ENCODE measurements around the gene MPIG6B.

DNA sequence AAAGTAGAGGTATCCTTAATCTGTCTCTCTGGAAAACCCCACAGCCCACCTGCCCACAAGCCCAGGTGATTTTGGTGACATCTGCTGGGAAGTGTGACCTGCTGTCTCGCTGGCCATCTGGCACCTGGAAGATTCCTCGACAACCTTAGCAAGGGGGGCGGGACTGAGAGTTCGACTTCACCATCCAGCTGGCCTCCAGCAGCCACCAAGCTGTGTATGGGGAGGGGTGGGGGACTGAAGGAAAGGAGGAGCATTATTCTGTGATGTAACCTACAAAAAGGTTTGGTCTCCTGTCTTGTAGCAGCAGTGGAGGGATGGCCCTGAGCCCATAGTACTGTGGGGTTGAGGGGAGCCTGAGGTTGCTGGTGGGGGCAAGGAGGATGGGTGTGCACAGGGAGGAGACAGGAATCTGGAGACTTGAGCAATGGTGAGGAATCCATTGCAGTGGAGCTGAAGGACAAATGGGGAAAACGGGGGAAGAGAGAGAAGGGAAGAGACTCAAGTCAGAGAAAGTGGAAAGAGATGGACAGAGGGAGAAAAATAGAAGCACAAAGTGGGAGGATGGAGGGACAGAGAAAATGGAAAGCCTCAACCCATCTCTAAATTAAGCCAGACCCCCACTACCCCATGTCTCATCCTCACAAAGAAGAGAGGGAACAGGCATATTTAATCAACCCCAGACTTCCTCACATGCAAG lies 12.5 kb upstream of the MPIG6B start:
- TF ChIP-seq, protein P1, sequence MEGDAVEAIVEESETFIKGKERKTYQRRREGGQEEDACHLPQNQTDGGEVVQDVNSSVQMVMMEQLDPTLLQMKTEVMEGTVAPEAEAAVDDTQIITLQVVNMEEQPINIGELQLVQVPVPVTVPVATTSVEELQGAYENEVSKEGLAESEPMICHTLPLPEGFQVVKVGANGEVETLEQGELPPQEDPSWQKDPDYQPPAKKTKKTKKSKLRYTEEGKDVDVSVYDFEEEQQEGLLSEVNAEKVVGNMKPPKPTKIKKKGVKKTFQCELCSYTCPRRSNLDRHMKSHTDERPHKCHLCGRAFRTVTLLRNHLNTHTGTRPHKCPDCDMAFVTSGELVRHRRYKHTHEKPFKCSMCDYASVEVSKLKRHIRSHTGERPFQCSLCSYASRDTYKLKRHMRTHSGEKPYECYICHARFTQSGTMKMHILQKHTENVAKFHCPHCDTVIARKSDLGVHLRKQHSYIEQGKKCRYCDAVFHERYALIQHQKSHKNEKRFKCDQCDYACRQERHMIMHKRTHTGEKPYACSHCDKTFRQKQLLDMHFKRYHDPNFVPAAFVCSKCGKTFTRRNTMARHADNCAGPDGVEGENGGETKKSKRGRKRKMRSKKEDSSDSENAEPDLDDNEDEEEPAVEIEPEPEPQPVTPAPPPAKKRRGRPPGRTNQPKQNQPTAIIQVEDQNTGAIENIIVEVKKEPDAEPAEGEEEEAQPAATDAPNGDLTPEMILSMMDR (optimal IDR thresholded peaks at IDR 0.05 in 1 of 3, IDR thresholded peaks at IDR 0.05 in 1 of 3, conservative IDR thresholded peaks at IDR 0.05 in 1 of 3; ENCODE audit: extremely low read depth in 1 of 3, insufficient read depth in 2 of 3, low read length in 3 of 3) = no peak
- no peak for TF ChIP-seq EZH2 (IDR thresholded peaks at IDR 0.05; ENCODE audit: low read length)

Measured in keratinocyte (primary cell).